Psoas muscle (tissue), 8 donors: ENCODE data around the gene GNAZ. TPM values are rescaled to one million over a fixed set of nuclear protein-coding genes. Genes with fewer than 3 reads are reported as not detected.

Source experiments
- ATAC-seq, 4 donors: fragments of 200-7000 bp; cut with Tn5 transposase; one replicate each; pipeline ENCODE4 v1.9.1; 2020; ENCODE audit warnings: moderate library complexity in 3 of 4, mild to moderate bottlenecking in 2 of 4
- DNase-seq, 2 donors: peaks; one replicate each; pipeline ENCODE4 v3.0.0-alpha.2; 2020
- H3K27ac ChIP-seq: fragments of 200-600 bp; one replicate; pipeline ENCODE4 v1.8.0; 2022
- H3K27me3 ChIP-seq, 3 donors: fragments of 200-600 bp in 1 of 3; one replicate each; pipeline versions ENCODE4 v1.6.1 to v1.8.0; 2013 to 2022; ENCODE audit warnings: low read length in 2 of 3, mild to moderate bottlenecking in 2 of 3, moderate library complexity in 1 of 3; ENCODE audit not compliant: insufficient read depth in 3 of 3
- H3K36me3 ChIP-seq, 2 donors: fragments of 200-600 bp in 1 of 2; one replicate each; pipeline versions ENCODE4 v1.6.1 to v1.8.0; 2013 to 2022; ENCODE audit warnings: low read depth in 1 of 2, mild to moderate bottlenecking in 1 of 2, moderate library complexity in 1 of 2; ENCODE audit not compliant: insufficient read depth in 1 of 2
- H3K4me1 ChIP-seq: fragments of 200-600 bp; one replicate; pipeline ENCODE4 v1.8.0; 2022
- H3K4me3 ChIP-seq: fragments of 200-600 bp; one replicate; pipeline ENCODE4 v1.8.0; 2022; ENCODE audit warnings: mild to moderate bottlenecking
- H3K9me3 ChIP-seq: fragments of 200-600 bp; one replicate; pipeline ENCODE4 v1.8.0; 2022
- CTCF ChIP-seq: fragments of 200-600 bp; IDR thresholded peaks from one replicate; pipeline ENCODE4 v1.8.0; 2022; ENCODE audit warnings: antibody characterized with exemption
- WGBS, 3 donors: extraction: QIAGEN DNeasy Blood & Tissue Kit; methylation state at CpG; one replicate each; pipeline versions ENCODE4 v1.1.6 to v1.1.7; 2013; 5-methylcytosine and 5-hydroxymethylcytosine counted together
- intact Hi-C, 2 donors: fragments of 100-400 bp; cut with DNase I; formaldehyde crosslinking; loops; one replicate each; pipeline versions ENCODE4 v1.11.0 to v1.14.2; 2022
- polyA plus RNA-seq, 3 donors: library from polyadenylated mRNA; stranded (reverse); fragments of 200-250 nt; gene quantifications; one replicate each; pipeline ENCODE4 v1.2.3, GENCODE V29; 2013
- total RNA-seq, 4 donors: library from RNA; stranded (reverse); fragmentation: NEBNext Ultra II Directional in 2 of 4; extraction: Animal tissue kit (Norgen Biotek cat#: 25700) in 2 of 4; gene quantifications; one replicate each; pipeline versions ENCODE4 v1.2.1 to v1.2.4, GENCODE V29; 2021 to 2023
- donor health status: healthy with polysubstance abuse.
- donor health status: DM: no; HTN: no; CAD: no; lungs with moderate emphysema.
- donor health status: Bipolar disorder and iron deficiency.
- donor health status: healthy.
- donor health status: DM: yes; HTN: yes; CAD: no.
- donor health status: DM: no; HTN: no; CAD: no.
- donor health status: DM: no; HTN: no; CAD: no.
- donor health status: DM: yes; HTN: yes; CAD: no.

GNAZ gene
- total and polyA plus RNA-seq, 7 donors, result 0.99 to 3.9 (median 1.7) TPM

- DNase-seq, result no peak
- peaks cover 0 to 6% (median 0%) of the 10 kb centered on the region in 3 donors for H3K27me3 ChIP-seq
- H3K4me1 ChIP-seq, result no peaks in the 10 kb centered on the region
- H3K4me3 ChIP-seq, result no peak overlapping the region
- no peak for TF ChIP-seq CTCF
- intact Hi-C loops, result no loop called here
- no peak overlapping the region for H3K27ac ChIP-seq
- no peaks in the 10 kb centered on the region for H3K36me3 ChIP-seq
- ATAC-seq, result no peak
- WGBS, 3 donors, result 82 to 93% (median 84%) methylated on average over 6 of the region's 6 CpGs
- no peaks in the 10 kb centered on the region for H3K9me3 ChIP-seq
These were observed 38.7 kb downstream of the GNAZ start for GRCh38 chr22:23109079-23109347.

GRCh38 chr22:23109441-23109978 is 39.2 kb downstream of the GNAZ start:
- Histone ChIP-seq H3K27ac (no peak overlapping the region), H3K4me3 (no peak overlapping the region), H3K36me3 (no peaks in the 10 kb centered on the region), H3K9me3 (no peaks in the 10 kb centered on the region), H3K27me3 (peaks cover 0 to 7% (median 0%) of the 10 kb centered on the region in 3 donors), H3K4me1 (no peaks in the 10 kb centered on the region)
- intact Hi-C loops, result no loop called here
- TF ChIP-seq CTCF, result no peak
- 77 to 93% (median 78%) methylated on average over 5 of the region's 5 CpGs for WGBS, 3 donors
- DNase-seq, result no peak
- ATAC-seq, result no peak

GRCh38 chr22:23110190-23110921 is 40.0 kb downstream of the GNAZ start:
- Histone ChIP-seq H3K9me3 (no peaks in the 10 kb centered on the region), H3K27ac (no peak overlapping the region), H3K36me3 (no peaks in the 10 kb centered on the region), H3K4me1 (no peaks in the 10 kb centered on the region), H3K27me3 (peaks cover 0 to 7% (median 0%) of the 10 kb centered on the region in 3 donors), H3K4me3 (no peak overlapping the region)
- ATAC-seq (no peak), DNase-seq (no peak)
- WGBS, 3 donors, result 66 to 81% (median 69%) methylated on average over 10 of the region's 10 CpGs
- intact Hi-C loops, result no loop called here
- TF ChIP-seq CTCF, result no peak

GRCh38 chr22:23110922-23111527 is 40.7 kb downstream of the GNAZ start:
- DNase-seq, result no peak
- 56 to 81% (median 64%) methylated on average over 15 of the region's 15 CpGs for WGBS, 3 donors
- intact Hi-C loops, result no loop called here
- no peak for ATAC-seq
- peaks cover 0 to 7% (median 0%) of the 10 kb centered on the region in 3 donors for H3K27me3 ChIP-seq
- H3K4me1 ChIP-seq, result no peaks in the 10 kb centered on the region
- no peaks in the 10 kb centered on the region for H3K36me3 ChIP-seq
- no peak overlapping the region for H3K4me3 ChIP-seq
- H3K27ac ChIP-seq, result no peak overlapping the region
- TF ChIP-seq CTCF, result no peak
- H3K9me3 ChIP-seq, result no peaks in the 10 kb centered on the region
